HCT116 (cell line): ENCODE results near the gene ELL2.
A peak's percentile ranks its signal among the peaks of the same experiment; 100 is the strongest.

Experiments used
- ATF3 ChIP-seq: IDR thresholded peaks from 2 replicates; pipeline ENCODE4 v1.6.1; 2012
- CTCF ChIP-seq, 3 experiments: fragments of 200-600 bp in 1 of 3; sonication (generic) in 1 of 3; IDR thresholded peaks in 2 of 3; conservative IDR thresholded peaks in 1 of 3; 2 replicates each; pipeline ENCODE4 v1.5.1; 2012 to 2017; ENCODE audit warnings: low read depth in 2 of 3, low read length in 2 of 3, antibody characterized with exemption in 1 of 3, borderline replicate concordance in 1 of 3, control low read depth in 1 of 3, mild to moderate bottlenecking in 1 of 3, mixed read lengths in 1 of 3, mixed run types in 1 of 3, moderate library complexity in 1 of 3; ENCODE audit not compliant: insufficient read depth in 1 of 3
- EGR1 ChIP-seq: IDR thresholded peaks from 2 replicates; pipeline ENCODE4 v1.6.1; 2012; ENCODE audit warnings: low read depth
- EZH2 ChIP-seq: fragments of 200-600 bp; sonication (generic); IDR thresholded peaks from 2 replicates; pipeline ENCODE4 v1.6.1; 2017; ENCODE audit warnings: antibody characterized with exemption, mixed run types
- POLR2A ChIP-seq: IDR thresholded peaks from 2 replicates; pipeline ENCODE4 v1.7.0; 2011; ENCODE audit warnings: borderline replicate concordance; ENCODE audit not compliant: insufficient read depth, insufficient read length; ENCODE audit errors: extremely low read depth
- POLR2AphosphoS5 ChIP-seq: IDR thresholded peaks from 2 replicates; pipeline ENCODE4 v1.6.1; 2011; ENCODE audit warnings: mild to moderate bottlenecking, low read depth, low read length, moderate library complexity
- SIN3A ChIP-seq: IDR thresholded peaks from 2 replicates; pipeline ENCODE4 v1.6.1; 2012; ENCODE audit warnings: low read depth
- TCF7L2 ChIP-seq: IDR thresholded peaks from 2 replicates; pipeline ENCODE4 v1.7.0; 2011; ENCODE audit warnings: borderline replicate concordance, inconsistent platforms; ENCODE audit not compliant: insufficient read depth, insufficient read length; ENCODE audit errors: extremely low read depth
- YY1 ChIP-seq: IDR thresholded peaks from 2 replicates; pipeline ENCODE4 v1.6.1; 2011; ENCODE audit warnings: low read length, low read depth, moderate library complexity, mild to moderate bottlenecking; ENCODE audit not compliant: insufficient replicate concordance; ENCODE audit errors: extremely low read depth
- ZBTB33 ChIP-seq: IDR thresholded peaks from 2 replicates; pipeline ENCODE4 v1.6.1; 2011; ENCODE audit warnings: mild to moderate bottlenecking, low read length, moderate library complexity; ENCODE audit not compliant: insufficient replicate concordance; ENCODE audit errors: extremely low read depth
- ZNF274 ChIP-seq: fragments of 200-500 bp; sonication (Bioruptor generic); IDR thresholded peaks from 2 replicates; pipeline ENCODE4 v1.6.1; 2014; ENCODE audit warnings: mild to moderate bottlenecking, low read depth, low read length, inconsistent platforms
- TF ChIP-seq, protein P1 (sequence below): IDR thresholded peaks from 2 replicates; pipeline ENCODE4 v1.6.1; 2012

GRCh38 chr5:95861221-95861863 lies 100.3 kb downstream of the ELL2 start:
- TF ChIP-seq TCF7L2 (no peak), YY1 (no peak), EZH2 (no peak), POLR2A (no peak), CTCF (IDR thresholded peaks at IDR 0.05 in 2 of 3, conservative IDR thresholded peaks at IDR 0.05 in 1 of 3; ENCODE audit: borderline replicate concordance in 1 of 3, insufficient read depth in 1 of 3, low read depth in 2 of 3, low read length in 2 of 3) (no peak), EGR1 (no peak), ZBTB33 (no peak), ATF3 (no peak), POLR2AphosphoS5 (no peak), ZNF274 (no peak), SIN3A (no peak)
- TF ChIP-seq, protein P1, sequence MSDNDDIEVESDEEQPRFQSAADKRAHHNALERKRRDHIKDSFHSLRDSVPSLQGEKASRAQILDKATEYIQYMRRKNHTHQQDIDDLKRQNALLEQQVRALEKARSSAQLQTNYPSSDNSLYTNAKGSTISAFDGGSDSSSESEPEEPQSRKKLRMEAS, result peak; percentile 40
